WTC11 (cell line): ENCODE measurements around the gene WDCP. TPM values are rescaled to one million over a fixed set of nuclear protein-coding genes. Genes with fewer than 3 reads are reported as not detected.

Source experiments
- ATAC-seq: fragments of 200-7000 bp; cut with Tn5 transposase; 2 replicates; pipeline ENCODE4 v1.10.0; 2021; ENCODE audit warnings: mild to moderate bottlenecking, moderate library complexity
- CTCF ChIA-PET: fragments of 300-600 bp; sonication (Branson Sonifier 250); formaldehyde crosslinking; loops from one replicate; lab custom pipeline; 2021; ENCODE audit warnings: antibody characterized with exemption; lab: Charles Lee
- POLR2A ChIA-PET: fragments of 350-600 bp; sonication (Branson Sonifier 250); formaldehyde crosslinking; loops from one replicate; lab custom pipeline; 2021; ENCODE audit warnings: antibody characterized with exemption; lab: Charles Lee
- DNase-seq: peaks from one replicate; pipeline ENCODE4 v3.0.0; 2021; ENCODE audit warnings: low spot score
- H3K27ac Mint-ChIP-seq: 2 replicates; pipeline ENCODE4 v1.8.0; 2021; ENCODE audit warnings: mixed read lengths
- H3K27me3 Mint-ChIP-seq: 2 replicates; pipeline ENCODE4 v1.8.0; 2021; ENCODE audit warnings: low read depth, mild to moderate bottlenecking, moderate library complexity, mixed read lengths
- H3K36me3 Mint-ChIP-seq: 2 replicates; pipeline ENCODE4 v1.8.0; 2021; ENCODE audit warnings: mixed read lengths
- H3K4me1 Mint-ChIP-seq: 2 replicates; pipeline ENCODE4 v1.8.0; 2022; ENCODE audit warnings: mixed read lengths
- H3K4me3 Mint-ChIP-seq: 2 replicates; pipeline ENCODE4 v1.8.0; 2021; ENCODE audit warnings: mild to moderate bottlenecking, moderate library complexity, mixed read lengths
- H3K9me3 Mint-ChIP-seq: 2 replicates; pipeline ENCODE4 v1.8.0; 2021; ENCODE audit warnings: mixed read lengths
- CTCF ChIP-seq: fragments of 200-600 bp; IDR thresholded peaks from 2 replicates; pipeline ENCODE4 v1.8.0; 2022; ENCODE audit warnings: antibody characterized with exemption
- EMX1 ChIP-seq: fragments of 250-450 bp; sonication (Bioruptor Pico); IDR thresholded peaks from 2 replicates; pipeline ENCODE4 v1.8.0; 2021; ENCODE audit warnings: mild to moderate bottlenecking
- FOXK1 ChIP-seq: sonication (generic); formaldehyde crosslinking; IDR thresholded peaks from 2 replicates; pipeline ENCODE4 v1.8.0; 2022; ENCODE audit warnings: mild to moderate bottlenecking, moderate library complexity, missing genetic modification reagents
- GABPB1 ChIP-seq: sonication (generic); formaldehyde crosslinking; IDR thresholded peaks from 2 replicates; pipeline ENCODE4 v1.8.1; 2023; ENCODE audit warnings: mild to moderate bottlenecking, missing genetic modification reagents
- HMGA2 ChIP-seq: fragments of 250-450 bp; sonication (Bioruptor Pico); IDR thresholded peaks from 2 replicates; pipeline ENCODE4 v1.4.0; 2021; ENCODE audit warnings: mild to moderate bottlenecking, moderate library complexity
- HMGXB4 ChIP-seq: sonication (generic); formaldehyde crosslinking; IDR thresholded peaks from 2 replicates; pipeline ENCODE4 v1.8.1; 2023; ENCODE audit warnings: mild to moderate bottlenecking, moderate library complexity, missing genetic modification reagents
- NR3C1 ChIP-seq: sonication (generic); formaldehyde crosslinking; conservative IDR thresholded peaks from 2 replicates; pipeline ENCODE4 v1.8.1; 2023; ENCODE audit warnings: low read depth, mild to moderate bottlenecking, missing genetic modification reagents
- OVOL2 ChIP-seq: fragments of 250-450 bp; sonication (Bioruptor Pico); IDR thresholded peaks from 2 replicates; pipeline ENCODE4 v1.9.0; 2021; ENCODE audit warnings: mild to moderate bottlenecking, borderline replicate concordance
- PRRX2 ChIP-seq: fragments of 250-450 bp; sonication (Bioruptor Pico); IDR thresholded peaks from 2 replicates; pipeline ENCODE4 v1.8.0; 2021; ENCODE audit warnings: mild to moderate bottlenecking
- RORB ChIP-seq: fragments of 250-450 bp; sonication (Bioruptor Pico); IDR thresholded peaks from 2 replicates; pipeline ENCODE4 v1.9.0; 2021; ENCODE audit warnings: mild to moderate bottlenecking
- SMAD4 ChIP-seq: sonication (generic); formaldehyde crosslinking; IDR thresholded peaks from 2 replicates; pipeline ENCODE4 v1.8.0; 2022; ENCODE audit warnings: mild to moderate bottlenecking, missing genetic modification reagents
- SP1 ChIP-seq: sonication (generic); formaldehyde crosslinking; conservative IDR thresholded peaks from 2 replicates; pipeline ENCODE4 v1.8.1; 2022; ENCODE audit warnings: missing genetic modification reagents
- TEAD1 ChIP-seq: sonication (generic); formaldehyde crosslinking; IDR thresholded peaks from 2 replicates; pipeline ENCODE4 v1.8.0; 2022; ENCODE audit warnings: mild to moderate bottlenecking, missing genetic modification reagents
- ZMAT4 ChIP-seq: fragments of 250-450 bp; sonication (Bioruptor Pico); IDR thresholded peaks from 2 replicates; pipeline ENCODE4 v1.9.0; 2021; ENCODE audit warnings: mild to moderate bottlenecking
- ZNF232 ChIP-seq: sonication (generic); formaldehyde crosslinking; IDR thresholded peaks from 2 replicates; pipeline ENCODE4 v1.8.0; 2022; ENCODE audit warnings: mild to moderate bottlenecking, missing genetic modification reagents
- ZNF317 ChIP-seq: sonication (generic); formaldehyde crosslinking; IDR thresholded peaks from 2 replicates; pipeline ENCODE4 v1.8.1; 2023; ENCODE audit warnings: low read depth, mild to moderate bottlenecking, moderate library complexity, missing genetic modification reagents, borderline replicate concordance
- ZNF425 ChIP-seq: fragments of 250-450 bp; sonication (Bioruptor Pico); conservative IDR thresholded peaks from 2 replicates; pipeline ENCODE4 v1.9.0; 2021; ENCODE audit warnings: mild to moderate bottlenecking
- ZNF512 ChIP-seq: sonication (generic); formaldehyde crosslinking; IDR thresholded peaks from 2 replicates; pipeline ENCODE4 v1.8.1; 2022; ENCODE audit warnings: missing genetic modification reagents, borderline replicate concordance
- total RNA-seq: library from RNA; stranded (reverse); gene quantifications from 3 replicates; pipeline ENCODE4 v1.2.3, GENCODE V29; 2021
- TF ChIP-seq, protein P1 (sequence below): fragments of 250-450 bp; sonication (Bioruptor Pico); IDR thresholded peaks from 2 replicates; pipeline ENCODE4 v1.9.0; 2021; ENCODE audit warnings: mild to moderate bottlenecking
- TF ChIP-seq, protein P2 (sequence below): sonication (generic); formaldehyde crosslinking; IDR thresholded peaks from 2 replicates; pipeline ENCODE4 v1.8.0; 2022; ENCODE audit warnings: mild to moderate bottlenecking, missing genetic modification reagents
- TF ChIP-seq, protein P3 (sequence below): fragments of 250-450 bp; sonication (Bioruptor Pico); IDR thresholded peaks from 2 replicates; pipeline ENCODE4 v1.9.0; 2021; ENCODE audit warnings: moderate library complexity, mild to moderate bottlenecking, inconsistent platforms, borderline replicate concordance

Gene WDCP
- total RNA-seq, 1 experiment from 2014 or later = 31.9 TPM

- TF ChIP-seq, protein P1, sequence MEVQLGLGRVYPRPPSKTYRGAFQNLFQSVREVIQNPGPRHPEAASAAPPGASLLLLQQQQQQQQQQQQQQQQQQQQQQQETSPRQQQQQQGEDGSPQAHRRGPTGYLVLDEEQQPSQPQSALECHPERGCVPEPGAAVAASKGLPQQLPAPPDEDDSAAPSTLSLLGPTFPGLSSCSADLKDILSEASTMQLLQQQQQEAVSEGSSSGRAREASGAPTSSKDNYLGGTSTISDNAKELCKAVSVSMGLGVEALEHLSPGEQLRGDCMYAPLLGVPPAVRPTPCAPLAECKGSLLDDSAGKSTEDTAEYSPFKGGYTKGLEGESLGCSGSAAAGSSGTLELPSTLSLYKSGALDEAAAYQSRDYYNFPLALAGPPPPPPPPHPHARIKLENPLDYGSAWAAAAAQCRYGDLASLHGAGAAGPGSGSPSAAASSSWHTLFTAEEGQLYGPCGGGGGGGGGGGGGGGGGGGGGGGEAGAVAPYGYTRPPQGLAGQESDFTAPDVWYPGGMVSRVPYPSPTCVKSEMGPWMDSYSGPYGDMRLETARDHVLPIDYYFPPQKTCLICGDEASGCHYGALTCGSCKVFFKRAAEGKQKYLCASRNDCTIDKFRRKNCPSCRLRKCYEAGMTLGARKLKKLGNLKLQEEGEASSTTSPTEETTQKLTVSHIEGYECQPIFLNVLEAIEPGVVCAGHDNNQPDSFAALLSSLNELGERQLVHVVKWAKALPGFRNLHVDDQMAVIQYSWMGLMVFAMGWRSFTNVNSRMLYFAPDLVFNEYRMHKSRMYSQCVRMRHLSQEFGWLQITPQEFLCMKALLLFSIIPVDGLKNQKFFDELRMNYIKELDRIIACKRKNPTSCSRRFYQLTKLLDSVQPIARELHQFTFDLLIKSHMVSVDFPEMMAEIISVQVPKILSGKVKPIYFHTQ = no peak
- no peak for TF ChIP-seq EMX1 (CRISPR knock-in tag)
These were observed 54.3 kb downstream of the WDCP start (continued) for GRCh38 chr2:23992931-23993330.

GRCh38 chr2:23988371-23988770 lies 58.8 kb downstream of the WDCP start:
- Mint-ChIP-seq H3K27ac (no peak overlapping the region), H3K27me3 (no peaks in the 10 kb centered on the region), H3K9me3 (no peaks in the 10 kb centered on the region), H3K4me3 (no peak overlapping the region), H3K36me3 (peaks cover 3% of the 10 kb centered on the region; the same call in 1 of the 2 replicates), H3K4me1 (peaks cover 14% of the 10 kb centered on the region)
- ChIA-PET POLR2A (no interaction called here), CTCF (no interaction called here)
- ATAC-seq (no peak), DNase-seq (no peak)
- TF ChIP-seq, protein P2, sequence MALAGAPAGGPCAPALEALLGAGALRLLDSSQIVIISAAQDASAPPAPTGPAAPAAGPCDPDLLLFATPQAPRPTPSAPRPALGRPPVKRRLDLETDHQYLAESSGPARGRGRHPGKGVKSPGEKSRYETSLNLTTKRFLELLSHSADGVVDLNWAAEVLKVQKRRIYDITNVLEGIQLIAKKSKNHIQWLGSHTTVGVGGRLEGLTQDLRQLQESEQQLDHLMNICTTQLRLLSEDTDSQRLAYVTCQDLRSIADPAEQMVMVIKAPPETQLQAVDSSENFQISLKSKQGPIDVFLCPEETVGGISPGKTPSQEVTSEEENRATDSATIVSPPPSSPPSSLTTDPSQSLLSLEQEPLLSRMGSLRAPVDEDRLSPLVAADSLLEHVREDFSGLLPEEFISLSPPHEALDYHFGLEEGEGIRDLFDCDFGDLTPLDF (CRISPR knock-in tag) = no peak
- TF ChIP-seq SP1 (CRISPR knock-in tag) (no peak), SMAD4 (CRISPR knock-in tag) (no peak), TEAD1 (CRISPR knock-in tag) (no peak), ZMAT4 (CRISPR knock-in tag) (no peak), HMGA2 (CRISPR knock-in tag) (no peak), ZNF512 (no peak), HMGXB4 (CRISPR knock-in tag) (no peak), RORB (CRISPR knock-in tag) (no peak), FOXK1 (CRISPR knock-in tag) (no peak), GABPB1 (no peak), ZNF317 (CRISPR knock-in tag) (no peak), NR3C1 (CRISPR knock-in tag) (no peak), CTCF (no peak), OVOL2 (CRISPR knock-in tag) (no peak), ZNF232 (no peak), ZNF425 (CRISPR knock-in tag) (no peak), PRRX2 (CRISPR knock-in tag) (no peak)
- TF ChIP-seq, protein P3, sequence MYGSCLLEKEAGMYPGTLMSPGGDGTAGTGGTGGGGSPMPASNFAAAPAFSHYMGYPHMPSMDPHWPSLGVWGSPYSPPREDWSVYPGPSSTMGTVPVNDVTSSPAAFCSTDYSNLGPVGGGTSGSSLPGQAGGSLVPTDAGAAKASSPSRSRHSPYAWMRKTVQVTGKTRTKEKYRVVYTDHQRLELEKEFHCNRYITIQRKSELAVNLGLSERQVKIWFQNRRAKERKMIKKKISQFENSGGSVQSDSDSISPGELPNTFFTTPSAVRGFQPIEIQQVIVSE (CRISPR knock-in tag) = no peak
